ENCODE data around the gene DOCK7.

- TF ChIP-seq CTCF (IDR thresholded peaks at IDR 0.05 in 8 of 11, conservative IDR thresholded peaks at IDR 0.05 in 3 of 11): no peak
- TF ChIP-seq POLR2A (IDR thresholded peaks at IDR 0.05): no peak
Observed at GRCh38 chr1:62724430-62724829, 36.2 kb upstream of the DOCK7 start.
